SK-N-SH (cell line): ENCODE data around the gene FAM227B. TPM values are rescaled to one million over a fixed set of nuclear protein-coding genes. Genes with fewer than 3 reads are reported as not detected.

Source experiments
- CTCF ChIA-PET: fragments of 300-600, 350-600 bp; formaldehyde crosslinking; extraction: SDS; loops from one replicate; lab custom pipeline; 2021; lab: Yijun Ruan, JAX
- POLR2A ChIA-PET: fragments of 350-600 bp; sonication (Branson Sonifier 250); formaldehyde crosslinking; extraction: SDS; loops from one replicate; lab custom pipeline; 2020; ENCODE audit warnings: antibody characterized with exemption, inconsistent platforms; lab: Yijun Ruan, JAX
- DNase-seq: peaks from one replicate; pipeline ENCODE4 v3.0.0; 2012
- H2AFZ ChIP-seq: fragments of 200-600 bp; sonication (generic); 2 replicates; pipeline ENCODE4 v1.8.1; 2016; ENCODE audit warnings: antibody characterized with exemption, mild to moderate bottlenecking, low read depth
- H3F3A ChIP-seq: fragments of 200-600 bp; sonication (generic); replicated peaks from 2 replicates; pipeline ENCODE3; 2016; ENCODE audit warnings: antibody characterized with exemption, mild to moderate bottlenecking; ENCODE audit not compliant: insufficient read depth
- H3K27ac ChIP-seq, 2 experiments: fragments of 200-500 bp in 1 of 2; fragments of 200-600 bp in 1 of 2; sonication (Bioruptor generic) in 1 of 2; sonication (generic), shearing (Covaris generic) in 1 of 2; 2 replicates each; pipeline versions ENCODE4 v1.5.1 to v1.6.1; 2014 to 2016; ENCODE audit warnings: low read depth in 2 of 2, inconsistent platforms in 1 of 2, low read length in 1 of 2, mild to moderate bottlenecking in 1 of 2, mixed read lengths in 1 of 2
- H3K27me3 ChIP-seq: fragments of 200-600 bp; sonication (generic), shearing (Covaris generic); 2 replicates; pipeline ENCODE4 v1.6.1; 2016; ENCODE audit warnings: mixed run types; ENCODE audit not compliant: insufficient read depth
- H3K36me3 ChIP-seq, 2 experiments: fragments of 200-500 bp in 1 of 2; fragments of 200-600 bp in 1 of 2; sonication (Bioruptor generic) in 1 of 2; sonication (generic) in 1 of 2; replicated peaks in 1 of 2; 2 replicates each; pipeline versions ENCODE3 to v1.5.1; 2014 to 2016; ENCODE audit warnings: low read length in 1 of 2, mild to moderate bottlenecking in 1 of 2; ENCODE audit not compliant: insufficient read depth in 2 of 2, control insufficient read depth in 1 of 2
- H3K4me1 ChIP-seq, 2 experiments: fragments of 200-500 bp in 1 of 2; fragments of 200-600 bp in 1 of 2; sonication (Bioruptor generic) in 1 of 2; sonication (generic), shearing (Covaris generic) in 1 of 2; 2 replicates each; pipeline versions ENCODE4 v1.5.1 to v1.6.1; 2014 to 2016; ENCODE audit warnings: low read depth in 1 of 2, low read length in 1 of 2, mixed run types in 1 of 2; ENCODE audit not compliant: insufficient read depth in 2 of 2, control insufficient read depth in 1 of 2
- H3K4me2 ChIP-seq: fragments of 200-600 bp; sonication (generic), shearing (Covaris generic); 2 replicates; pipeline ENCODE4 v1.6.1; 2017; ENCODE audit warnings: mixed run types
- H3K4me3 ChIP-seq, 2 experiments: fragments of 200-500 bp in 1 of 2; fragments of 200-600 bp in 1 of 2; sonication (Bioruptor generic) in 1 of 2; sonication (generic), shearing (Covaris generic) in 1 of 2; 2 replicates each; pipeline versions ENCODE4 v1.5.1 to v1.8.1; 2014 to 2016; ENCODE audit warnings: low read depth in 2 of 2, inconsistent platforms in 1 of 2, low read length in 1 of 2, mild to moderate bottlenecking in 1 of 2, mixed read lengths in 1 of 2, moderate library complexity in 1 of 2
- H3K79me2 ChIP-seq: fragments of 200-600 bp; sonication (generic); 2 replicates; pipeline ENCODE4 v1.8.1; 2017; ENCODE audit warnings: mild to moderate bottlenecking; ENCODE audit not compliant: insufficient read depth
- H3K9ac ChIP-seq: fragments of 200-600 bp; sonication (generic); 2 replicates; pipeline ENCODE4 v1.6.1; 2017; ENCODE audit warnings: mixed run types
- H3K9me2 ChIP-seq: fragments of 200-600 bp; sonication (generic); 2 replicates; pipeline ENCODE4 v1.6.1; 2017; ENCODE audit warnings: mixed run types
- H3K9me3 ChIP-seq: fragments of 200-600 bp; sonication (generic); 2 replicates; pipeline ENCODE4 v1.6.1; 2017; ENCODE audit warnings: mixed run types, mild to moderate bottlenecking, moderate library complexity
- H4K20me1 ChIP-seq: fragments of 200-600 bp; sonication (generic); 2 replicates; pipeline ENCODE4 v1.6.1; 2017; ENCODE audit warnings: mild to moderate bottlenecking, mixed run types; ENCODE audit not compliant: insufficient read depth
- ELF1 ChIP-seq: IDR thresholded peaks from 2 replicates; pipeline ENCODE4 v1.4.0; 2012
- EP300 ChIP-seq, 2 experiments: IDR thresholded peaks; 2 replicates each; pipeline versions ENCODE4 v1.4.0 to v1.6.1; 2012; ENCODE audit warnings: borderline replicate concordance in 1 of 2, low read depth in 1 of 2, low read length in 1 of 2
- FOSL2 ChIP-seq: IDR thresholded peaks from 2 replicates; pipeline ENCODE4 v1.4.0; 2012; ENCODE audit warnings: low read depth, mild to moderate bottlenecking, moderate library complexity, borderline replicate concordance
- FOXM1 ChIP-seq: IDR thresholded peaks from 2 replicates; pipeline ENCODE4 v1.4.0; 2012; ENCODE audit warnings: low read depth, mild to moderate bottlenecking
- IRF3 ChIP-seq: fragments of 150-350 bp; IDR thresholded peaks from 2 replicates; pipeline ENCODE4 v1.6.1; 2016; ENCODE audit warnings: mild to moderate bottlenecking, low read depth, low read length
- MEF2A ChIP-seq: IDR thresholded peaks from 2 replicates; pipeline ENCODE4 v1.4.0; 2012; ENCODE audit warnings: low read depth, borderline replicate concordance
- NFIC ChIP-seq: IDR thresholded peaks from 2 replicates; pipeline ENCODE4 v1.4.0; 2012; ENCODE audit warnings: borderline replicate concordance
- RAD21 ChIP-seq: IDR thresholded peaks from 2 replicates; pipeline ENCODE4 v1.6.1; 2012; ENCODE audit warnings: mild to moderate bottlenecking, low read length
- RFX5 ChIP-seq: IDR thresholded peaks from 2 replicates; pipeline ENCODE4 v1.6.1; 2012; ENCODE audit warnings: mild to moderate bottlenecking, improper control_type of control experiment, low read length
- RXRA ChIP-seq: IDR thresholded peaks from 2 replicates; pipeline ENCODE4 v1.4.0; 2012; ENCODE audit warnings: low read depth, mild to moderate bottlenecking, borderline replicate concordance
- SMC3 ChIP-seq: IDR thresholded peaks from 2 replicates; pipeline ENCODE4 v1.6.1; 2012; ENCODE audit warnings: low read depth, low read length, improper control_type of control experiment
- TAF1 ChIP-seq: IDR thresholded peaks from 2 replicates; pipeline ENCODE4 v1.6.1; 2012; ENCODE audit warnings: low read depth, mild to moderate bottlenecking, low read length, moderate library complexity, borderline replicate concordance
- TCF12 ChIP-seq: IDR thresholded peaks from 2 replicates; pipeline ENCODE4 v1.4.0; 2012
- TEAD4 ChIP-seq: IDR thresholded peaks from 2 replicates; pipeline ENCODE4 v1.4.0; 2012; ENCODE audit warnings: mild to moderate bottlenecking, borderline replicate concordance; ENCODE audit not compliant: insufficient read depth
- USF1 ChIP-seq: IDR thresholded peaks from 2 replicates; pipeline ENCODE4 v1.4.0; 2012; ENCODE audit warnings: low read depth, borderline replicate concordance
- WGBS: methylation state at CpG from one replicate; pipeline ENCODE4 v1.1.6; 2017; ENCODE audit warnings: low lambda C conversion rate; 5-methylcytosine and 5-hydroxymethylcytosine counted together
- polyA plus RNA-seq, 3 experiments: library from polyadenylated mRNA; depleted of rRNA; stranded (reverse); fragments of >200 nt; gene quantifications; 2 replicates each; pipeline ENCODE4 v1.2.3, GENCODE V29; 2012
- TF ChIP-seq, protein P1 (sequence below): fragments of 150-350 bp; IDR thresholded peaks from 2 replicates; pipeline ENCODE4 v1.6.1; 2017; ENCODE audit warnings: antibody characterized with exemption, low read length, low read depth, borderline replicate concordance
- TF ChIP-seq, protein P2 (sequence below): IDR thresholded peaks from 2 replicates; pipeline ENCODE4 v1.6.1; 2012; ENCODE audit warnings: mild to moderate bottlenecking, low read depth, low read length, moderate library complexity
- TF ChIP-seq, protein P3 (sequence below): IDR thresholded peaks from 2 replicates; pipeline ENCODE4 v1.4.0; 2012; ENCODE audit warnings: low read depth

Gene FAM227B
- polyA plus RNA-seq, 1 of the 3 experiments (the other 2 are of a cell fraction), result 4.4 TPM

DNA sequence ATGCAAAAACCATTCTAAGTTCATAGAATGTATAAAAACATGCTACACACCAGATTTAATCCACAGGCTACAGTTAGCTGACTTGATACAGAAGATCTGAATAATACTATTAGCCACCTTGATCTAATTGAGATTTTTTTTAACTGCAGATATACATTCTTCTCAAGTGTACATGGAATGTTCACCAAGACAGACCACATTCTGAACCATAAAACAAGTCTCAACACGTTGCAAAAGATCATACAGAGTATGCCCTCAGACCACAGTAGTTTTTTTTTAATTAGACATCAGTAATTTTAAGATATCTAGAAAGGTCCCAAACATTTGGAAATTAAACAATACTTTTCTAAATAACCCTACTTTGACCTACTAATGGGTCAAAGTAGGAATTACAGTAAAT lies 114.3 kb downstream of the FAM227B start:
- WGBS, result 59% methylated on average over 1 of the region's 1 CpG

DNA sequence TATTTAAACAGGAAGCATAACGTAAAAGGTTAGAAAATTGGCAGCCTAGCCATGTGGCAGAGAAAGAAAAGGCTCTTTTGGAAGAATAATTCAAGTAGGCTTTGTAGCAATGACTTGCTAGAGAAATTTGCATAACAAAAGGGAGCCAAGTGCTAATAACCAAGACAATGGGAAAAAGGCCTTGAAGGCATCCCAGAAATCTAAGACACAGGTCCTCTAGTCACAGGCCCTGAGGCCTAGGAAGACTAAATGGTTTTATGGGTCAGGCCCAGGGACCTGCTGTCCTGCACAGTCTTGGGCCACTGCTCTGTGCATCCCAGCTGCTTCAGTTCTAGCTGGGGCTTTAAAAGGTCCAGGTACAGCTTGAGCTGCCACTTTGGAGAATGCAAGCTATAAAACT lies 119.0 kb downstream of the FAM227B start:
- H3K79me2 ChIP-seq, result no peaks in the 10 kb centered on the region
- 0 out of 2 replicates have a peak, but pooled peaks cover 3% of the 10 kb centered on the region for H3K9me3 ChIP-seq
- no peaks in the 10 kb centered on the region for H4K20me1 ChIP-seq
- no peak overlapping the region for H3K4me3 ChIP-seq
- no peaks in the 10 kb centered on the region for H3K36me3 ChIP-seq
- whole genome bisulfite sequencing, result 66% methylated on average over 1 of the region's 1 CpG
- CTCF ChIA-PET, result no interaction called here
- no peak for DNase-seq
- H3K9ac ChIP-seq, result no peak overlapping the region
- no peak overlapping the region for H2AFZ ChIP-seq
- H3F3A ChIP-seq, result no peaks in the 10 kb centered on the region
- H3K27ac ChIP-seq, result no peak overlapping the region
- POLR2A ChIA-PET, result no interaction called here
- no peaks in the 10 kb centered on the region for H3K27me3 ChIP-seq
- H3K9me2 ChIP-seq, result 0 out of 2 replicates have a peak, but pooled peaks cover 3% of the 10 kb centered on the region
- no peaks in the 10 kb centered on the region; a peak in 1 of 4 replicates for H3K4me1 ChIP-seq
- TF ChIP-seq RXRA (no peak), RFX5 (no peak), TEAD4 (no peak), USF1 (no peak), RAD21 (no peak), IRF3 (no peak), ELF1 (no peak), NFIC (no peak), FOSL2 (no peak), TCF12 (no peak), FOXM1 (no peak), TAF1 (no peak), EP300 (IDR thresholded peaks at IDR 0.05; ENCODE audit: borderline replicate concordance in 1 of 2, low read depth in 1 of 2, low read length in 1 of 2) (no peak), SMC3 (no peak), MEF2A (no peak)
- TF ChIP-seq, protein P1, sequence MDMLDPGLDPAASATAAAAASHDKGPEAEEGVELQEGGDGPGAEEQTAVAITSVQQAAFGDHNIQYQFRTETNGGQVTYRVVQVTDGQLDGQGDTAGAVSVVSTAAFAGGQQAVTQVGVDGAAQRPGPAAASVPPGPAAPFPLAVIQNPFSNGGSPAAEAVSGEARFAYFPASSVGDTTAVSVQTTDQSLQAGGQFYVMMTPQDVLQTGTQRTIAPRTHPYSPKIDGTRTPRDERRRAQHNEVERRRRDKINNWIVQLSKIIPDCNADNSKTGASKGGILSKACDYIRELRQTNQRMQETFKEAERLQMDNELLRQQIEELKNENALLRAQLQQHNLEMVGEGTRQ, result no peak
- TF ChIP-seq, protein P2, sequence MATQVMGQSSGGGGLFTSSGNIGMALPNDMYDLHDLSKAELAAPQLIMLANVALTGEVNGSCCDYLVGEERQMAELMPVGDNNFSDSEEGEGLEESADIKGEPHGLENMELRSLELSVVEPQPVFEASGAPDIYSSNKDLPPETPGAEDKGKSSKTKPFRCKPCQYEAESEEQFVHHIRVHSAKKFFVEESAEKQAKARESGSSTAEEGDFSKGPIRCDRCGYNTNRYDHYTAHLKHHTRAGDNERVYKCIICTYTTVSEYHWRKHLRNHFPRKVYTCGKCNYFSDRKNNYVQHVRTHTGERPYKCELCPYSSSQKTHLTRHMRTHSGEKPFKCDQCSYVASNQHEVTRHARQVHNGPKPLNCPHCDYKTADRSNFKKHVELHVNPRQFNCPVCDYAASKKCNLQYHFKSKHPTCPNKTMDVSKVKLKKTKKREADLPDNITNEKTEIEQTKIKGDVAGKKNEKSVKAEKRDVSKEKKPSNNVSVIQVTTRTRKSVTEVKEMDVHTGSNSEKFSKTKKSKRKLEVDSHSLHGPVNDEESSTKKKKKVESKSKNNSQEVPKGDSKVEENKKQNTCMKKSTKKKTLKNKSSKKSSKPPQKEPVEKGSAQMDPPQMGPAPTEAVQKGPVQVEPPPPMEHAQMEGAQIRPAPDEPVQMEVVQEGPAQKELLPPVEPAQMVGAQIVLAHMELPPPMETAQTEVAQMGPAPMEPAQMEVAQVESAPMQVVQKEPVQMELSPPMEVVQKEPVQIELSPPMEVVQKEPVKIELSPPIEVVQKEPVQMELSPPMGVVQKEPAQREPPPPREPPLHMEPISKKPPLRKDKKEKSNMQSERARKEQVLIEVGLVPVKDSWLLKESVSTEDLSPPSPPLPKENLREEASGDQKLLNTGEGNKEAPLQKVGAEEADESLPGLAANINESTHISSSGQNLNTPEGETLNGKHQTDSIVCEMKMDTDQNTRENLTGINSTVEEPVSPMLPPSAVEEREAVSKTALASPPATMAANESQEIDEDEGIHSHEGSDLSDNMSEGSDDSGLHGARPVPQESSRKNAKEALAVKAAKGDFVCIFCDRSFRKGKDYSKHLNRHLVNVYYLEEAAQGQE, result no peak
- TF ChIP-seq, protein P3, sequence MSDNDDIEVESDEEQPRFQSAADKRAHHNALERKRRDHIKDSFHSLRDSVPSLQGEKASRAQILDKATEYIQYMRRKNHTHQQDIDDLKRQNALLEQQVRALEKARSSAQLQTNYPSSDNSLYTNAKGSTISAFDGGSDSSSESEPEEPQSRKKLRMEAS, result no peak
- no peak overlapping the region for H3K4me2 ChIP-seq

More for the DNA sequence above, 114.3 kb downstream of the FAM227B start:
- POLR2A ChIA-PET, result no interaction called here
- H3K4me2 ChIP-seq, result no peak overlapping the region
- no peaks in the 10 kb centered on the region for H4K20me1 ChIP-seq
- H3K27ac ChIP-seq, result no peak overlapping the region
- no peak for DNase-seq
- no peaks in the 10 kb centered on the region for H3F3A ChIP-seq
- no peaks in the 10 kb centered on the region for H3K9me2 ChIP-seq
- H3K4me3 ChIP-seq, result no peak overlapping the region
- no peak for TF ChIP-seq ELF1
- no peak for TF ChIP-seq RFX5
- TF ChIP-seq, all 33 proteins: peak for 0
- Histone ChIP-seq H3K27me3 (no peaks in the 10 kb centered on the region), H3K4me1 (no peaks in the 10 kb centered on the region), H3K79me2 (no peaks in the 10 kb centered on the region), H3K36me3 (no peaks in the 10 kb centered on the region), H3K9ac (no peak overlapping the region), H2AFZ (no peak overlapping the region), H3K9me3 (0 out of 2 replicates have a peak, but pooled peaks cover 3% of the 10 kb centered on the region)
- CTCF ChIA-PET, result no interaction called here
